Activated CD8-positive, alpha-beta memory T cell treated with anti-CD3 and anti-CD28 coated beads for 1 hour (primary cell): Measurements from ENCODE around the gene WIPF1.

Experiments used
- DNase-seq, 2 donors: peaks; one replicate each; pipeline ENCODE4 v3.0.0-alpha.2; 2020; ENCODE audit warnings: low read depth in 1 of 2; ENCODE audit errors: extremely low read depth in 1 of 2

The WIPF1 gene

DNA sequence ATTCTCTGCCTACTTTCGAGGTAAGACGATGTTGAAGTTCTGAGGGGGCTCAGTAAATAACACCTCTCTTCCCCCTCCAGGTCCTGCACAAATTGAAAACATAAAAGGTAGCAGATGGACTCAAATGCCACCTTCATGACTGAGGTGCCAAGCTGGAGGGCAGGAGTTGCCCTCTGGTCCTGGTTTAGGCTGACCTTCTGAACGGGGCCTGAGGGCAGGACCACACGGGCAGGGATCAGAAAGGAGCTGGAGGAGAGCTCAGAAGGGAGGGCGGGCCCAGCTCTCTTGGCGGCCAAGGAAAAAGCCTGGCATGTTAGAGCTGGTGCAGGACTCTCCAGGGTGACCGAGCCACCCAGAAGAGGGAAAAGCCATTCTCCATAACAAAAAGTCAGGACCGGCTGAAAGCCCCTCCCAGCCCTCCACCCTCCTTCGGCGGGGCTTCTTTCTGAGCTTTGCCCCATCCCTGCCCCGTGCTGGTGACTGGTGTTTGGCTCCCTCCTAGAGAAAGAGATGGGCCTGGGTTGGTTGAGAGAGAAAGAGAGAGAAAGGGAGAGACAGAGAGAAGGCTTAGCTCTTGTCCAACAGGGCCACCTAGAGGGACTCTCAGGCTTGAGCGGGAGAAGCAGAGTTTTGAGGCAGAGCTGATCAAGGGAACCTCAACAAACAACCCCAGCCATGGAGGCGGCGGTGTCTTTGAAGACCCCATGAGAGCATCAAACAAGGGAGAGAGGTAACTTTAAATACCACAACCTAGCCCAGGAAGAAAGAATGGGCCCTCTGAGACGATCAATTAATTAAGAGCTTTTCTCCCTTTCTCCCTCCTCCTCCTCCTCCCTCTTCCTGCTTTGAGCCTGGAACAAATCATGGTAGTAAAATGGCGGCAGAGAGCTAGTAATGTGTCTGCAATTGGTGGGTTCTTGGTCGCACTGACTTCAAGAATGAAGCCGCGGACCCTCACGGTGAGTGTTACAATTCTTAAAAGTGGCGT, 50.8 kb downstream of the WIPF1 start:
- DNase-seq: no peak

DNA sequence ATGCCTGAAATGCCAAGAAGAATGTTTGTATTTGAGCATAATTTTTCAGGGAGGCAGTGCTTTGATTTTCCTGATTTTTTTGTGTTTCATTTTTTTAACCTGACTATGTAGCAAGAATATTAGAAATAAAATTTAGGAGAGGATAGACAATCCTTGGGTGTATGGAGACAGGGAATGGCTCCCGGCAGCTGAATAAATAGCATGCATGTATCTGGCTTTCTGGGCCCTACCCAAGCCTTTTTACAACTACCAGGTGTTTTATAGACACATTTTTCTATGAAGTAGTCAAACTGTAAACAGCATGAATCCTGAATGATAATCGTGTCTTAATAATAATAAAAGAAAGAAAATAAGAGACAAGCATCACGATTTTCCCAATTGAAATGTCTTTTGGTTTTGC, 52.4 kb downstream of the WIPF1 start:
- DNase-seq: no peak

DNA sequence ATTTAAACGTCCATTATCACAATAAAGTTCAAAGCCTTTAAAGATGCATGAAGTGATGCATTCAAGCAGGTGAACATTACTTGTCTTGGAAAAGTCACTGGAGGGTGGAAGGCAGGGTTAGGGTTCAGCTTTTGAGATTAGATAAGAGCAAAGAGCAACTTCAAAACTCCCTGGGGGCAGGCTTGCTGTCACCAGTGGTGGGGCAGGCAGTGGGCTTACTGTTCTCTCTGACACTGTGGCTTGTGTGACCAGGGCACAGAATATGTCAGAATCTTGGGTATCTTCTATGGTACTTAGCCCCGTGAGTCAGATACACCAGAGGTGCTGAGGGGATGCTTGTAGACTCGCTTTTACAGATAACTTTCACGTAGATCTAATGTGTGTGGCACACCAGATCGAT, 52.8 kb downstream of the WIPF1 start:
- no peak for DNase-seq

DNA sequence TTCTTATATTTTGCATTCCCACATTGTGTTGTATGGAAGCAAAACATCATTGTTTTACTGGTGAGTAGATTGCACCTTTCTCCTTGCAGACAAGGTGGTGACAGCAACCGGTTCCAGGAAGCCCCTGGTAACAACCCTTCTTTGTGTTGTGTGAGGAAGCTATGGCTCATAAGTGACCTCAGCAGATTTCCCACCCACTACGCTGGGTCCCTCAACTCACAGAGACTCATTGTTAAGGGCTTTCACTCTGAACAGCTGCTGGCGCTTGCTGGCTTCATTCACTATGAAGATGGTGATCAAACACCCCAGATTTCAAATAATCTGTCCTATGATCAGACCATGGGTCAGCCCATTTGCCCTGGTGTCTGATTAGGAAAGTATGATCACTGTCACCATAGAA, 53.4 kb downstream of the WIPF1 start:
- DNase-seq: no peak

DNA sequence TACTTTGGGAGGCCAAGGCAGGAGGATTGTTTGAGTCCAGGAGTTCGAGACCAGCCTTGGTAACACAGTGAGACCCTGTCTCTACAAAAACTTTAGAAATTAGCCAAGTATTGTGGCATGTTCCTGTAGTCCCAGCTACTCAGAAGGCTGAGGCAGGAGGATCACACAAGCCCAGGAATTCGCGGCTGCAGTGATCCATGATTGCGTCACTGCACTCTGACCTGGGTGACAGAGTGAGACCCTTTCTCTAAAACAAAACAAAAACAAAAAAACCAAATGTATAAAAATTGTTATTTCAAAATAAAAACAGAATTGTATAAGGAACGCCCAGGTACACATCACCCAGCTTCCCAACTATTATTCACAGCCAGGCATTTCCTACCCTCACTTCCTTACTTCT, 56.7 kb downstream of the WIPF1 start:
- DNase-seq: no peak

DNA sequence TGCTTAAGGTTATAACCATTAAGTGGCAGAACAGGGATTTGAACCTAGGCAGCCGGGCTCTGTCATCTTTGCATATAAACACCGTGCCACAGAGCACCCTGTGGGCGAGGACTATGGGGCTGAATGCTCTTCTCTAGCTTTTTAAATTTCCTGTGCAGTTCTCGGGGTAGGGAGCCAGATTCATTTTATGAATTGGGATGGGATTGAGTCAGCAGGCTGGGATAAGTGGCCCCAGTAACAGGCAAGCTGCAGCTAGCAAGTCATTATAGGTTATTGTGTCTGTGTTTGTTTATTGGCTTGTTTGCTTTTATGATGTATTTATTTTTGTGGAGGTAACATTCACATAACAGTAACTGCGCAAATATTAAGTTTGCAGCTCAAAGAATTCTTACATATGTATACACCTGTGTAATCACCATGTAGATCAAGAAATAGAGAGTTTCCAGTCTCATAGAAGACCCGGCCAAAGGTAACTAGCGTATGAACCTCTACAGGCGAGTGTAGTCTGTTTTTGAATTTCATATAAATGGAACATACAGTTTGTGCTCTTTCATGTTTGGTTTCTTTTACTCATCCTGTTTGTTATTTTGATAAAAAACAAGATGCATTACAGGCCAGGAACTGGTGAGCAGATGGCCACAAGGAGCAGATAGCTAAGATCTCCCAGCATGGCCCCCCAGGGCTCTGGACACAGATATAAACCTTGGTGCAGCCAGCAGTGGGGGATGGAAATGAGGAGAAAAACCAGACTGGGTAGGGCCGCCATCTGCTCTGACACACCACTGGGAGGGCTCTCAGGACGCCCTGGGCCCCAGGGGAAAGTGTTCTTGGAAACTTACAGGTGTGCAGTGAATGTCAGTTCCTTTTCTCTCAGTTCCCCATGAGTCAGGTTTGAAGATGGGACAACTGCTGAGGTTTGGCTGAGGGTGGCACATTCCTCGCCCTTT, 61.6 kb downstream of the WIPF1 start:
- no peak for DNase-seq

DNA sequence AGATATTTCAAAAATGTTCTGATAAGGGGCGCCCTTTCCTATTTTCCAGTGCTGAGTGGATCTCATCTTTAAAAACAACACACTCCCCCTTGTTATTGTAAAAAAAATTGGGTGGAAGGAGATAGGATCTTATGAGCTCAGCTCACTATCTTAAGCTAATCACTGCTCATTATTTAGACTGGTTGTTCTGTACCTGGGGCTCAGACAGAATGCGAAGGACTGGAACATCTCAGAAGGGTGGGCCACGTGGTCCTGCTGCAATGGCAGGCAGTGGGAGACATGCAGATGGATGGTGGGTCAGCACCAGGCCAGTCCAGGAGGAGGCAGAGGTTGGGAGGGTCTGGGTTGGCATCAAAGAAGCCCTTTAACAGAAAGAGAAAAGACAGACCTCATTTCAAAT, 62.5 kb downstream of the WIPF1 start:
- DNase-seq: no peak

DNA sequence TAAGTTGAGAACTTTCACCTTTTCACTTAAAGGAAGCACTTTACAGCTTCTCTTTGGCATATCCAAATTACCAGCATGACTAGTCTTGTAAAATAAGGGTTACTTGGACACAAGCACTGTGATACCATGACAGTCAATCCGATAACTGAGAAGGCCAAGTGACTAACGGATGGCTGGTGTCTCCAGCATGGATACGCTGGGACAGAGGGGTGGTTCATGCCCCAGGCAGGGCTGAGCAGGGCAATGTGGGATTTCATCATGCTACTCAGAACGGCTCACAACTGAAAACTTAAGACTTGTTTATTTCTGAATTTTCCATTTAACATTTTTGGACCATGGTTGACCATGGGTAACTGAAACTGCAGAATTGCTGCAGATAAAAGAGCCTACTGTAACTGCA, 67.7 kb downstream of the WIPF1 start:
- DNase-seq: no peak

DNA sequence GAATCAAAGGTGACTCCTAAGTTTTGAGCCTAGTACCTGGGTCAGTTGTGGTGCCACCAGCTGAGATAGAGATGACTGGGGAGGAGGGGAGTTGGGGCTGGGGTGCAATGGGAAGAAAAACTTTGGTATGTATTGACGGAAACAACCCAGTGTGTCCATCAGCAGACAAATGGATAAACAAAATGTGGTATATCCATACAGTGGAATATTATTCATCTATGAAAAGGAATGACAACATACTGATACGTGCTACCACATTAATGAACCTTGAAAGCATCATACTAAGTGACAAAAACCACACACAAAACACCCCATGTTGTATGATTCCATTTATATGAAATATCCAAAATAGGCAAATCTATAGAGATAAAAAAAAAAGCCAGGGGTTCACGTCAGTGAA, 69.6 kb downstream of the WIPF1 start:
- DNase-seq: no peak

DNA sequence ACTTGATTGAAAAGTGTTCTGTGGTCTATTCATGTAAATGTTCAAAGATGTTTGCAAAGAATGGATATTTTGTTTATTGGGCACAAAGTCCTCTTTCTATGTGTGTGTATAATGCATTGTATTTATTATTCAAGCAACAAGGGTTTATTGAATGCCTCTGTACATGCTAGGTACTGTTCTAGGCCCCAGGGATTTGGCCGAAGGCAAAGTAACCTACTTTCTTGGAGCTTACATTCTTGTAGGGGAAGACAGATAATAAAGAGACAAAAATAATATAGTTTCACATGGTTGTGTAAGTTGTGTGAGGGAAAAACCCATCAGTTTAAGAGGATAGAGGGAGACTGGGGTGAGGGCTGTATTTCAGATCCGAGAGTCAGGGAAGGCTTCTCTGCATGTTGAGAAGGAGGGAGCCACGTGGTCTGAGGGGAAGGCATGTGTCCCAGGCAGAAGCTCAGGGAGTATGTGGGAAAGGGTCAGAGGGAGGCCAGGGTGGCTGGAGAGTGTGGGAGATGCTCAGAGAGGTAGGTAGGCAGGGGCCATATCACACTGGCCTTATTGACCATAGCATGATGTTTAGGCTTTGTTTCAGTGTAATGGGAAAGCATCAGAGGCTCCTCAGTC, 70.4 kb downstream of the WIPF1 start:
- no peak for DNase-seq

DNA sequence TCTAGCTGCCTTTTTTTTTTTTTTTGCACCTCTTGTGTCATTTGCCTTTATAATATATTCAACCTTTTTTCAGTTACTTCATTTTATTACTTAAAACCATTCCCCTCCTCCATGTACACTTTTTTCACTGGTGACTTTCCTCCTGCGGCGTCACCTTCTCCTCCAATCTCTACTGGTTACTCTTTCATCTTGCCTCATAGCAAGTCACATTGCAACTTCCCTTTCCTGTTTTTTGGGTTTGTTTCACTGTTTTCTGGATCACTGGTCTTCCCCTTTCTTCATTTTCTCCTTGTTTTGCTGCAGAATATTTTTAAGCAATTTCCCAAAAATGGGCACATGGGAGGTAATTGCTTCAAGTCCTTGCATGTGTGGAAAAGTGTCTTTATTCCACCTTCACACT, 73.1 kb downstream of the WIPF1 start:
- no peak for DNase-seq

DNA sequence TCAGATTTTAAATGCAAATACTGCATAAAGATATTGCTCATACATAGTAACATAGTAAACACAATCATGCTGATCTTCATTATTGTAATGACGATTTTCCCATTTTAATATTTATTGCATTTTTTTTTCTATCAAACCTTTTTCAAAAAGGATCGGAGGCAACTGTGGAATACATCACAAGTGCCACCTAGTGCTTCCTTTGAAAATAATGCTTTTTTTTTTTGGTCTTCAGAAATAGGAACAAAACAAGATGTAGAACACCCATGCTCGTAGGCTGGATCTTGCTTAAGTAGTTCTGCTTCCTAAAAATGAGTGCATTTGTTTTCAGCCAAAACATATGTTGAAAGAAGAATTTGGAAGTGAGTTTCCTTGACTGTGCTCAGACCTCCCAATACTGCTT, 75.1 kb downstream of the WIPF1 start:
- DNase-seq: no peak

DNA sequence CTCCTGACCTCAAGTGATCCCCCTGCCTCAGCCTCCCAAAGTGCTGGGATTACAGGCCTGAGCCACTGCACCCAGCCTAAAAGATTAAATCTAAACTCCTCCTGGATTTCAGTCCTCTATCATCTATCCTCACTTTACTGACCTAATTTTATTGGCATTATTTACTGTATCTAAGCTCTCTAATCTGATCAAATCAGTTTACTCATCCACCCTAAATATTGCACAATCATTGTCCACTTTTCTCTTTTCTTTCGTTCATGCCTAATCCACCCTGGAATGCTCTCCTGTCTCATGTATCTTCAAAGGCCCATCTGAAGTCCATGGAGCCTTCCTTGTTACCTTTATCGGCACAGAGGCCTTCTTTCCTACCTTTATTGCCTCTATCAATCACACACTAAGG, 79.2 kb downstream of the WIPF1 start:
- no peak for DNase-seq

DNA sequence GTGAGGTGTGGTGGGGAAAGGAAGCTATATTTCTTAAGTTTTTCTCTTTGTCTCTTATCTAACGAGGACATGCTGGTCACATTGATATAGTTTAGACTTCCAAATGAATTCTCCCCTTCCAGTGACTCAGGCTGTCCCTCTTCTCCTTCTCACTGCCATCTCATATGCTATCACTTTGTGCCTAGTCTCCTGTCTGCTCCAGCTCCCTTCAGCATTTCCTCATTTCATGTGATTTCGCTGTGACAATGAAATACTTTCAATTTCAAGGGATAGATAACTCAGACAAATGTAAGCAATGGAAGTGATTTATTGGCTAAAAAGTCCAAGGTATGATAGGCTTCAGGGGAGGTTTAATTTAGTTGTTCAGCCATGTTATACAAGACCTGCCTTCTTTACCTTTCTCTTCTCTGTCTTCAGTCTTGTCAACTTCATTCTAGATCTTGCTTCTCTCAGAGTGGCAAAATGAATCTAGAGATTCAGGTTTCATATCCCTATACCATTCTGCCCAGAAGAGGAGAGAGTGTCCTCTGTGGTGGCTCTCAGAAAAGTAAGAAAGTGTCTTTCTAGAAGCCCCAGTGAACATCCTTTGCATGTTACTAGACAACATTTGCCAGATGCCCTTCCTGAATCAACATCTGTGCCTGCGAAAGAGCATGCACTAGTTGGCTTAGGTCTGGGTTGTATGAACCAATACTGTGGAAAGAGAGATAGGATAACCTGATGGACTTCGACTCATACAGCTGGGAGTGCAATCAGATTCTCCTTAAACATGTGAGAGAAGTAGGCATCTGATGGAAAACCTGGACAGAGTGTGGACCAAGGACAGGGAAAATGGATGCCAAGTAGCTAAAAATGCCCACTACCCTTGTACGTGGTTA, 80.9 kb downstream of the WIPF1 start:
- no peak for DNase-seq

DNA sequence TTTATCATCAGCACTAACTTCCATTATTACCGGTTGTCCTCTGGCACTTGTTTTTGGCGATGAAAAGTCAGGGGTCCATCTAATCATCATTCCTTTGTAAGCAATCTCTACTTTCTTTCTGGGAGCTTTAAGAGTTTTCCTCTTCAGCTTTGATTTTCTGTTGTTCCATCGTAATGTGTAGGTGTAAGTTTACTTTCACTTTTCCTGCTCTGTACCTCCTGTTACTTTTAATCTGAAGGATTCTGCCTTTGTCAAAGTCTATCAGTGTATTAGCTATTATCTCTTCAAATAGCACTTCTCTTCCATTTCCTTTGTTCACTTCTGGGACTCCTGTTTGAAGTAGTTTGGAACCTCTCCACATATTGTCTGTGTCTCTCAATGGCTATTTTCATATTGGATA, 85.3 kb downstream of the WIPF1 start:
- no peak for DNase-seq

DNA sequence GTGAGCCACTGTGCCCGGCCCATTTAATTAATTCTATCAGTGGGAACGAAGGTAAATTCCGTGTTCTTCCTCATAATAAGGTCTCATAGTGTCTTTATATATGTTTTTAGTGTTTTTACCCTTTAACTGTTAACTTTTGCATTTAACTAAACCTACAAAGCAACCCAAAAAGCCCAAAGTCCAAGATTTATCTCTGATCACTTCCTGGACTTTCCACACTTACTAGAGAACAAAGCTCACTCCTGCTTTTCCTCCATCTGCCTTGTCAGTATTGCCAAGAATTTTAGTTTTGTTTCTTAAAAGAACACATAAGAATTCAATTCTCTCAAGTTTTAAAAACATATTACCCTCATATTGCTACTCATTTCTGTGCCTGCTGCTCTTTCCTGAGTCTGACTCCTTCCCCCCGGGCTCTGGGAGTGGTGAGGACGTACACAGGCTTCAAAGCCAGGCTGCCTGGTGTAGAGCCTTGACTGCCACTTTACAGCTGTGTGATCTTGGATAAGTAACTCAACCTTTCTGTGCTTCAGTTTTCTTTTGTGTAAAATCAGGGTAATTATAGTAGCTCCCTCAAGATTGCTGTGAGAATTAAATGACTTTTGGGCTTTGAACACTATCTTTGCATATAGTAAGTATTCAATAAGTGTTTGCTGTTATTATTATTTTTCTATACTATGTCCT, 85.9 kb downstream of the WIPF1 start:
- DNase-seq: no peak

DNA sequence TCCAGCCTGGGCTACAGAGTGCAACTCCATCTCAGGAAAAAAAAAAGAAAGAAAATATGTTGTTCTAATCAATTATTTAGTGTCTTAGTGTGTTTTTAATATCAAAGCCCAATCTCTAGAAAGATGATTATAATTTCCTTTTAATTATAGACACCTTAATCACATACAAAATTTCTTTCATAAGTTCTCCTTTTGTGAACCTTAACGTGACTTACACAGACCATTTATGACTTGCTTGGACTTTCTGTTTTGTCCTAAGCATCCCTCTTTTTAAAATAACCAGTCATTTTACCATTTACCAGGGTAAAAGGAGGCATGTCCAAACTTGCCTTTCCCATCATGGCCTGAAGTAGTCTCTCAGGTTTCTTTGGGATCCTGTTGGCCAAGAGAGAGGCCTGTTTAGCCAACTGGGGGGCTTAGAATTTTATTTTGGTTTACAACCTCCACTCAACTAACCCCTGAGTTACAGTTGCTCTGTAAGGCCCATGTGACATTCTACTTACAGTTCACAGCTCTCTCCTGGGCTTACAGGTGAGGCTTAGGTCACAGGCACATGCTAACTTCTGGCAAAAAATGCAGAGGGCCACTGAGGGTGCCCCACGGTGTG, 86.9 kb downstream of the WIPF1 start:
- DNase-seq: no peak
